GM12878 (cell line): ENCODE results near the gene LSMEM2. TPM values are rescaled to one million over a fixed set of nuclear protein-coding genes. Genes with fewer than 3 reads are reported as not detected.

Experiments
- ATAC-seq: fragments of 200-7000 bp; cut with Tn5 transposase; 3 replicates; pipeline ENCODE4 v1.9.1; 2020; ENCODE audit warnings: mild to moderate bottlenecking, moderate library complexity
- BruUV-seq: library from RNA; stranded (reverse); fragments of 400-500 nt; replicated peaks from 2 replicates; lab custom pipeline; 2021; lab: Mats Ljungman, UMichigan
- CTCF ChIA-PET: fragments of 300-600 bp; sonication (Branson Sonifier 250); formaldehyde crosslinking; extraction: SDS; loops from one replicate; lab custom pipeline; 2021; ENCODE audit warnings: inconsistent platforms; lab: Yijun Ruan, JAX
- POLR2A ChIA-PET: fragments of 350-600 bp; formaldehyde crosslinking; extraction: SDS; loops from one replicate; lab custom pipeline; 2021; ENCODE audit warnings: inconsistent platforms; lab: Charles Lee
- RAD21 ChIA-PET: fragments of 300-600 bp; sonication (Branson Sonifier 250); formaldehyde crosslinking; loops from one replicate; lab custom pipeline; 2023; ENCODE audit warnings: antibody characterized with exemption; ENCODE audit not compliant: unreplicated experiment; lab: Charles Lee
- SMC1A ChIA-PET: fragments of 300-600 bp; sonication (Branson Sonifier 250); formaldehyde crosslinking; loops from one replicate; lab custom pipeline; 2023; ENCODE audit not compliant: unreplicated experiment, uncharacterized antibody; lab: Charles Lee
- DNase-seq: peaks from one replicate; pipeline ENCODE4 v3.0.0-alpha.2; 2011; ENCODE audit warnings: low read depth, low spot score
- FAIRE-seq: peaks from 3 replicates; lab custom pipeline; 2011; peaks lifted over from hg19 to GRCh38; lab: Jason Lieb, UNC
- H2AFZ ChIP-seq: 2 replicates; pipeline ENCODE4 v1.6.0; 2011; ENCODE audit warnings: low read depth, low read length, control low read depth; ENCODE audit not compliant: control insufficient read depth
- H3K27ac ChIP-seq: 2 replicates; pipeline ENCODE4 v1.5.1; 2011; ENCODE audit warnings: control low read depth; ENCODE audit not compliant: control insufficient read depth, insufficient read depth
- H3K27me3 ChIP-seq, 2 experiments: replicated peaks in 1 of 2; 2 replicates each; pipeline versions ENCODE4 v1.6.0 to v1.6.1; 2011; ENCODE audit warnings: low read length in 1 of 2; ENCODE audit not compliant: control insufficient read depth in 2 of 2, insufficient read depth in 2 of 2
- H3K36me3 ChIP-seq, 2 experiments: 2 replicates each; pipeline ENCODE4 v1.5.1; 2011; ENCODE audit warnings: low read length in 1 of 2; ENCODE audit not compliant: control insufficient read depth in 2 of 2, insufficient read depth in 2 of 2
- H3K4me1 ChIP-seq: 2 replicates; pipeline ENCODE4 v1.6.1; 2011; ENCODE audit warnings: mild to moderate bottlenecking, low read length, moderate library complexity, mixed read lengths; ENCODE audit not compliant: control insufficient read depth, insufficient read depth
- H3K4me2 ChIP-seq: 2 replicates; pipeline ENCODE4 v1.6.0; 2011; ENCODE audit warnings: control low read depth; ENCODE audit not compliant: control insufficient read depth, insufficient read depth
- H3K4me3 ChIP-seq: fragments of 200-600 bp; sonication (generic); 2 replicates; pipeline ENCODE4 v1.5.1; 2016
- H3K79me2 ChIP-seq: 2 replicates; pipeline ENCODE4 v1.6.0; 2011; ENCODE audit warnings: low read length; ENCODE audit not compliant: control insufficient read depth, insufficient read depth
- H3K9ac ChIP-seq: 2 replicates; pipeline ENCODE4 v1.8.0; 2011; ENCODE audit warnings: low read length, control low read depth, mixed read lengths; ENCODE audit not compliant: control insufficient read depth, insufficient read depth
- H3K9me3 ChIP-seq: replicated peaks from 3 replicates; pipeline ENCODE4 v1.5.1; 2011; ENCODE audit warnings: mild to moderate bottlenecking, low read length; ENCODE audit not compliant: control insufficient read depth, insufficient read depth
- H4K20me1 ChIP-seq: 2 replicates; pipeline ENCODE4 v1.6.0; 2011; ENCODE audit not compliant: control insufficient read depth, insufficient read depth
- BRCA1 ChIP-seq: IDR thresholded peaks from 2 replicates; pipeline ENCODE4 v1.6.1; 2011; ENCODE audit warnings: low read depth, low read length, improper control_type of control experiment
- CBFB ChIP-seq: IDR thresholded peaks from 2 replicates; pipeline ENCODE4 v1.6.1; 2016; ENCODE audit warnings: antibody characterized with exemption, low read depth
- CHD1 ChIP-seq: IDR thresholded peaks from 2 replicates; pipeline ENCODE4 v1.6.1; 2012; ENCODE audit warnings: low read depth, low read length, improper control_type of control experiment
- CHD2 ChIP-seq: IDR thresholded peaks from 2 replicates; pipeline ENCODE4 v1.6.1; 2011; ENCODE audit warnings: low read depth, low read length, improper control_type of control experiment, borderline replicate concordance
- E2F4 ChIP-seq: IDR thresholded peaks from 2 replicates; pipeline ENCODE4 v1.6.1; 2012; ENCODE audit warnings: low read depth, low read length, improper control_type of control experiment
- ESRRA ChIP-seq: IDR thresholded peaks from 2 replicates; pipeline ENCODE4 v1.6.1; 2012; ENCODE audit warnings: mild to moderate bottlenecking, low read length, improper control_type of control experiment
- HSF1 ChIP-seq: fragments of 150-350 bp; IDR thresholded peaks from 2 replicates; pipeline ENCODE4 v1.6.1; 2014; ENCODE audit warnings: mild to moderate bottlenecking, low read depth, low read length
- JUND ChIP-seq: IDR thresholded peaks from 2 replicates; pipeline ENCODE4 v1.6.1; 2012; ENCODE audit warnings: low read depth, mild to moderate bottlenecking, low read length, improper control_type of control experiment, moderate library complexity
- MEF2A ChIP-seq: IDR thresholded peaks from 2 replicates; pipeline ENCODE4 v1.6.1; 2011; ENCODE audit warnings: low read depth, mild to moderate bottlenecking, low read length, moderate library complexity; ENCODE audit not compliant: insufficient read depth
- MXI1 ChIP-seq: fragments of 150-350 bp; IDR thresholded peaks from 2 replicates; pipeline ENCODE4 v1.6.1; 2011; ENCODE audit warnings: low read depth, mild to moderate bottlenecking, inconsistent platforms, low read length, improper control_type of control experiment
- NFIC ChIP-seq: IDR thresholded peaks from 2 replicates; pipeline ENCODE4 v1.6.1; 2012; ENCODE audit warnings: low read depth, mild to moderate bottlenecking, inconsistent platforms, low read length, moderate library complexity
- NFYB ChIP-seq: IDR thresholded peaks from 2 replicates; pipeline ENCODE4 v1.6.1; 2011; ENCODE audit warnings: low read depth, mild to moderate bottlenecking, low read length, improper control_type of control experiment, moderate library complexity; ENCODE audit not compliant: insufficient read depth
- NR2C1 ChIP-seq: fragments of 450-650 bp; IDR thresholded peaks from 2 replicates; pipeline ENCODE4 v1.6.1; 2017; ENCODE audit warnings: antibody characterized with exemption, mild to moderate bottlenecking, moderate library complexity
- POLR2A ChIP-seq: IDR thresholded peaks from 2 replicates; pipeline ENCODE4 v1.6.1; 2011; ENCODE audit warnings: low read depth, mild to moderate bottlenecking, low read length
- RAD21 ChIP-seq: IDR thresholded peaks from 2 replicates; pipeline ENCODE4 v1.6.1; 2011; ENCODE audit warnings: mild to moderate bottlenecking, low read depth, low read length, moderate library complexity; ENCODE audit not compliant: insufficient read depth
- SIN3A ChIP-seq: IDR thresholded peaks from 2 replicates; pipeline ENCODE4 v1.6.1; 2012; ENCODE audit warnings: low read depth, low read length, improper control_type of control experiment
- SPI1 ChIP-seq: IDR thresholded peaks from 2 replicates; pipeline ENCODE4 v1.6.1; 2011; ENCODE audit warnings: low read depth, mild to moderate bottlenecking, low read length, moderate library complexity, borderline replicate concordance; ENCODE audit not compliant: insufficient read depth
- TBL1XR1 ChIP-seq: IDR thresholded peaks from 2 replicates; pipeline ENCODE4 v1.6.1; 2012; ENCODE audit warnings: low read depth, low read length, improper control_type of control experiment
- ZNF384 ChIP-seq: IDR thresholded peaks from 2 replicates; pipeline ENCODE4 v1.6.1; 2012; ENCODE audit warnings: low read depth, mild to moderate bottlenecking, low read length, improper control_type of control experiment, borderline replicate concordance
- WGBS: methylation state at CpG from one replicate; pipeline ENCODE4 v1.1.6; 2016; ENCODE audit warnings: low lambda C conversion rate; ENCODE audit not compliant: insufficient replicate concordance, insufficient coverage; ENCODE audit errors: missing lambda C conversion rate; 5-methylcytosine and 5-hydroxymethylcytosine counted together
- in situ Hi-C: fragments of 300-500 bp; cut with MboI; formaldehyde crosslinking; loops from 9 replicates; pipeline ENCODE4 v1.14.3; 2018; ENCODE audit warnings: mixed read lengths
- intact Hi-C: fragments of 100-400 bp; cut with micrococcal nuclease; formaldehyde crosslinking; loops from one replicate; pipeline ENCODE4 v1.14.2; 2022; ENCODE audit not compliant: unreplicated experiment
- polyA plus RNA-seq, 11 experiments: library from polyadenylated mRNA; depleted of rRNA in 4 of 11; unstranded in 6 of 11; stranded (reverse) in 5 of 11; fragments of >200 nt; fragmentation: Nextera tagmentation in 4 of 11; fragmentation: Illumina TruSeq in 1 of 11; extraction: Ambion mirVana in 4 of 11; extraction: Trizol in 1 of 11; gene quantifications; 1 replicate in 1 of 11; 2 replicates in 10 of 11; pipeline versions ENCODE4 v1.2.1 to v1.2.3, GENCODE V29; 2011 to 2016; ENCODE audit warnings: inconsistent platforms in 2 of 11, missing spikeins in 2 of 11, low read depth in 1 of 11
- total RNA-seq, 4 experiments: library from RNA; depleted of rRNA in 3 of 4; stranded (reverse); fragments of >200 nt in 3 of 4; fragmentation: Illumina TruSeq in 1 of 4; extraction: Trizol in 1 of 4; gene quantifications; 2 replicates each; pipeline versions ENCODE4 v1.2.1 to v1.2.3, GENCODE V29; 2013 to 2021

Gene LSMEM2
- total and polyA plus RNA-seq, 10 of the 15 experiments (the other 5 are each of a cell fraction or from before 2014, with no cell fraction given) = 0.17 TPM; not detected in 9

DNA sequence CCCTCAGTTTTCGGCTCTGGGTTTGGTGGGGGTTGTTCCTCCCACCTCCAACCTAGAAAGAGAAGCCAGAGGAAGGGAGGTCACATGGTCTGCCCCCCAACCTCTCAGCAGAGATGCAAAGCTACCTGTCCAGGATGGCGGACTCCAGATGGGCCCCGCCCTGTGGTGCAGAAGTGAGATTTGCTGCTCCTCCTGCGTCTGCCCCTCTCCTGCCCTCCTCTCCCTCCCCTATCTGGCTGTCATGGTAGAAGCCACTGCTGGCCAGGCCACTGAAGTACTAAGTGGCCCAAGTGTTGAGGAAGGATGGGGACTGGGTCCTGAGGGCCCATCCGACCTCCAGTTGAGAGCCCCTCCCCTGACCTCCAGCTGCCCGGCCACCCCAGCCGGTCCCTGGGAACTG lies 12.1 kb upstream of the LSMEM2 start (continued):
- no peak for TF ChIP-seq NFYB
- TF ChIP-seq, all 136 proteins: peak for 0

DNA sequence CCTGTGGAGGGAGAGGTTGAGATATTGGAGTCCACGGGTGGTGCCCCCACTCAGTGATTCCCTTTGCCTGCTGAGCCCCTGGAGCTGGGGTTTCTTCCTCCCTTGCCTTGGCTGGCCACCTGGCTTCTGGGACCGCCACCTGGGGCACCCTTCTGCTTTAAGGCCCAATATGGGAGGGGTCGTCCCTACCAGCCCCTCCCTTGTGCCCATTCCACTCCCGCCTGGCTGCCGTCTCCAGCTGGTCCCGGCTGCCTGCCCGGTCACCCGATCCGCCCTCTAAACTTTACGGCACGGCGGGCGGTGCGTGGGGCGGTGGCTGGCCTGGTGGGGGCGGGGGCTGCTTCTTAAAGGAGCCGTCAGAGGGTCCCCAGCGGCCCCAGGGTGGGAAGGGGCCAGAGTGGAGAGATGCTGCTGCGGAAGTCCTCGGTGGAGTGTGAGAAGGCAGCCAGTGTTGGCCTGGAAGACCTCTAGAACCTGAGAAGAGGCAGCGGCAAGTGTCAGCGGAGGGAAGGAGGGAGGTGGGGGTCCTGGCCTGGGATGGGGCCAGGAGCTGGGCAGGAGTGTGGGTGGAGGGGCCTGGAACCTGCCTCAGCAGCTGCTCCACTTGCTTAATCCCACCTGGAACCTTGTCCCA lies 11.5 kb upstream of the LSMEM2 start:
- Histone ChIP-seq H3K9ac (no peak overlapping the region), H3K79me2 (no peaks in the 10 kb centered on the region), H3K27ac (no peak overlapping the region), H2AFZ (no peak overlapping the region), H3K27me3 (peaks cover 0 to 4% of the 10 kb centered on the region in 2 experiments; a peak in 1 of 4 replicates), H3K4me1 (no peaks in the 10 kb centered on the region), H3K4me2 (no peak overlapping the region), H3K36me3 (no peaks in the 10 kb centered on the region), H3K9me3 (no peaks in the 10 kb centered on the region), H4K20me1 (no peaks in the 10 kb centered on the region), H3K4me3 (no peak overlapping the region)
- BruUV-seq = no TSS peak
- 11% methylated on average over 21 of the region's 22 CpGs for WGBS
- in situ Hi-C loops = no loop called here
- FAIRE-seq (no peak), ATAC-seq (no peak), DNase-seq (no peak)
- CTCF ChIA-PET = interaction anchor here (1.0 to 1.9 kb wide), 3 partner anchors 19 to 41 kb away, joined by 3 to 6 read pairs (median 6); no protein-coding TSS in a partner anchor
- intact Hi-C loops = no loop called here
- SMC1A ChIA-PET = no interaction called here
- POLR2A ChIA-PET = no interaction called here
- RAD21 ChIA-PET = interaction anchor here (1.4 kb wide), 1 partner anchor 21 kb away, joined by 3 read pairs; no protein-coding TSS in a partner anchor
- no peak for TF ChIP-seq POLR2A
- TF ChIP-seq CHD2 = no peak
- TF ChIP-seq RAD21 = no peak
- no peak for TF ChIP-seq ESRRA
- no peak for TF ChIP-seq TBL1XR1
- TF ChIP-seq NFIC = no peak
- no peak for TF ChIP-seq CHD1
- no peak for TF ChIP-seq MEF2A
- no peak for TF ChIP-seq MXI1
- no peak for TF ChIP-seq BRCA1
- no peak for TF ChIP-seq JUND
- no peak for TF ChIP-seq E2F4
- TF ChIP-seq SPI1 = no peak
- TF ChIP-seq CBFB = no peak
- no peak for TF ChIP-seq ZNF384
- TF ChIP-seq HSF1 = no peak
- no peak for TF ChIP-seq NR2C1
- no peak for TF ChIP-seq SIN3A
